ENCODE results near the gene CST8.

DNA sequence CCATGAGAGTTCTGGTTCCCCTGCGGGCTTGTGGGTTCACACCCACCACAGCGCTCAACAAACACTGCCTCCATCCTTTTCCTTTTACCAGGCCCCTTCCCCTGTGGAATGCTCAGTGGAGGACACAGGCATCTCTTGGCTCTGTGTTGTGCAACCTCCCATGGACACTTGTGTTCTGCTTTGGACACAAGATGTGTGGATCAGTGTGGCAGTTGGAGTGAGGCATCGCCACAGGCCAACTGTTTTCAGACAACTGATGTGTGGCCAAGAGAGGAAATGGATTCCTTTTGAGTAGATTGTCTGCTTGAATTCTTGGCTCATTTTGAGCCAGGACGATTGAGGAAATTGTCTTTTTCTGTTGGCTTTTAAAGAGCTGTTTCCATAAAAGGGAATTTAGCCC, 26.8 kb downstream of the CST8 start:
- no peak for TF ChIP-seq POLR2A (IDR thresholded peaks at IDR 0.05)
- TF ChIP-seq, protein P1, sequence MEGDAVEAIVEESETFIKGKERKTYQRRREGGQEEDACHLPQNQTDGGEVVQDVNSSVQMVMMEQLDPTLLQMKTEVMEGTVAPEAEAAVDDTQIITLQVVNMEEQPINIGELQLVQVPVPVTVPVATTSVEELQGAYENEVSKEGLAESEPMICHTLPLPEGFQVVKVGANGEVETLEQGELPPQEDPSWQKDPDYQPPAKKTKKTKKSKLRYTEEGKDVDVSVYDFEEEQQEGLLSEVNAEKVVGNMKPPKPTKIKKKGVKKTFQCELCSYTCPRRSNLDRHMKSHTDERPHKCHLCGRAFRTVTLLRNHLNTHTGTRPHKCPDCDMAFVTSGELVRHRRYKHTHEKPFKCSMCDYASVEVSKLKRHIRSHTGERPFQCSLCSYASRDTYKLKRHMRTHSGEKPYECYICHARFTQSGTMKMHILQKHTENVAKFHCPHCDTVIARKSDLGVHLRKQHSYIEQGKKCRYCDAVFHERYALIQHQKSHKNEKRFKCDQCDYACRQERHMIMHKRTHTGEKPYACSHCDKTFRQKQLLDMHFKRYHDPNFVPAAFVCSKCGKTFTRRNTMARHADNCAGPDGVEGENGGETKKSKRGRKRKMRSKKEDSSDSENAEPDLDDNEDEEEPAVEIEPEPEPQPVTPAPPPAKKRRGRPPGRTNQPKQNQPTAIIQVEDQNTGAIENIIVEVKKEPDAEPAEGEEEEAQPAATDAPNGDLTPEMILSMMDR (IDR thresholded peaks at IDR 0.05): no peak

Measured in Peyer's patch (tissue), 4 donors.